Fibroblast of lung (primary cell): Measurements from ENCODE around the gene THEM4. TPM values are rescaled to one million over a fixed set of nuclear protein-coding genes. Genes with fewer than 3 reads are reported as not detected.
"Not testable (repeated sequence)": the region's sequence is repeated elsewhere in the genome, so short reads cannot be mapped to it uniquely, and the experiment has no call there.

Source experiments
- DNase-seq, 2 donors: peaks; one replicate each; pipeline versions ENCODE4 v3.0.0 to v3.0.0-alpha.2; 2010; ENCODE audit warnings: low read depth in 2 of 2
- H2AFZ ChIP-seq: 2 replicates; pipeline ENCODE4 v1.5.1; 2012; ENCODE audit warnings: low read length, control low read depth, inconsistent platforms
- H3K27ac ChIP-seq: 2 replicates; pipeline ENCODE4 v1.5.1; 2011; ENCODE audit warnings: low read length, control low read depth; ENCODE audit not compliant: insufficient read depth
- H3K27me3 ChIP-seq: 2 replicates; pipeline ENCODE4 v1.5.1; 2011; ENCODE audit warnings: mild to moderate bottlenecking, low read length; ENCODE audit not compliant: control insufficient read depth, insufficient read depth
- H3K36me3 ChIP-seq: 2 replicates; pipeline ENCODE4 v1.5.1; 2011; ENCODE audit warnings: low read length; ENCODE audit not compliant: control insufficient read depth, insufficient read depth
- H3K4me1 ChIP-seq: 2 replicates; pipeline ENCODE4 v1.5.1; 2011; ENCODE audit warnings: low read length; ENCODE audit not compliant: control insufficient read depth, insufficient read depth; ENCODE audit errors: extremely low read depth
- H3K4me2 ChIP-seq: 2 replicates; pipeline ENCODE4 v1.5.1; 2011; ENCODE audit warnings: low read length, control low read depth; ENCODE audit not compliant: insufficient read depth; ENCODE audit errors: extremely low read depth
- H3K4me3 ChIP-seq, 4 experiments: fragments of 200-600 bp in 1 of 4; sonication (generic) in 1 of 4; replicated peaks in 1 of 4; 2 replicates each; pipeline ENCODE4 v1.5.1; 2011 to 2016; ENCODE audit warnings: low read length in 4 of 4, low read depth in 3 of 4, mild to moderate bottlenecking in 3 of 4, control low read depth in 2 of 4, inconsistent platforms in 1 of 4, mixed read lengths in 1 of 4; ENCODE audit not compliant: insufficient read depth in 1 of 4; ENCODE audit errors: control extremely low read depth in 1 of 4
- H3K79me2 ChIP-seq: 2 replicates; pipeline ENCODE4 v1.5.1; 2012; ENCODE audit warnings: mild to moderate bottlenecking, low read length, inconsistent platforms; ENCODE audit not compliant: control insufficient read depth, insufficient read depth
- H3K9ac ChIP-seq: 2 replicates; pipeline ENCODE4 v1.5.1; 2011; ENCODE audit warnings: mild to moderate bottlenecking, low read length, control low read depth; ENCODE audit not compliant: insufficient read depth
- H3K9me3 ChIP-seq: 2 replicates; pipeline ENCODE4 v1.5.1; 2012; ENCODE audit warnings: low read depth, low read length; ENCODE audit not compliant: control insufficient read depth, insufficient read depth
- H4K20me1 ChIP-seq: 2 replicates; pipeline ENCODE4 v1.5.1; 2011; ENCODE audit warnings: low read length; ENCODE audit not compliant: control insufficient read depth, insufficient read depth; ENCODE audit errors: extremely low read depth
- CTCF ChIP-seq, 2 donors: IDR thresholded peaks in 1 of 2; conservative IDR thresholded peaks in 1 of 2; 1 replicate in 1 of 2; 2 replicates in 1 of 2; pipeline ENCODE4 v1.5.1; 2011 to 2012; ENCODE audit warnings: low read length in 2 of 2, control low read depth in 1 of 2, inconsistent platforms in 1 of 2, low read depth in 1 of 2, mild to moderate bottlenecking in 1 of 2
- EZH2 ChIP-seq: IDR thresholded peaks from 2 replicates; pipeline ENCODE4 v1.5.1; 2012; ENCODE audit warnings: low read length, control low read depth, mild to moderate bottlenecking; ENCODE audit errors: missing control alignments
- polyA plus RNA-seq, 2 donors: library from polyadenylated mRNA; depleted of rRNA in 1 of 2; stranded (reverse) in 1 of 2; unstranded in 1 of 2; fragments of >200 nt; gene quantifications; 2 replicates each; pipeline ENCODE4 v1.2.1, GENCODE V29; 2011 to 2012; ENCODE audit warnings: missing spikeins in 1 of 2
- total RNA-seq: library from RNA; depleted of rRNA; stranded (reverse); fragments of >200 nt; gene quantifications from 2 replicates; pipeline ENCODE4 v1.2.1, GENCODE V29; 2014

THEM4 gene
- total and polyA plus RNA-seq, 2 donors (not counting 1 experiment from before 2014, with no cell fraction given) = 6.4 to 18.7 TPM

GRCh38 chr1:151902858-151903257 lies 6.5 kb downstream of the THEM4 start:
- no peak overlapping the region for H3K9ac ChIP-seq
- no peak for TF ChIP-seq EZH2
- no peak for TF ChIP-seq CTCF (conservative IDR thresholded peaks at IDR 0.05 in 1 of 2, IDR thresholded peaks at IDR 0.05 in 1 of 2; ENCODE audit: low read depth in 1 of 2, low read length in 2 of 2)
- H3K27me3 ChIP-seq = no peaks in the 10 kb centered on the region
- H3K4me2 ChIP-seq = no peak overlapping the region
- H3K27ac ChIP-seq = no peak overlapping the region
- no peak overlapping the region for H2AFZ ChIP-seq
- no peak for DNase-seq
- H3K4me1 ChIP-seq = no peaks in the 10 kb centered on the region
- no peaks in the 10 kb centered on the region for H3K79me2 ChIP-seq
- no peak overlapping the region for H3K4me3 ChIP-seq
- H3K9me3 ChIP-seq = no peaks in the 10 kb centered on the region
- no peaks in the 10 kb centered on the region for H3K36me3 ChIP-seq
- H4K20me1 ChIP-seq = no peaks in the 10 kb centered on the region

GRCh38 chr1:151900804-151901203 lies 8.5 kb downstream of the THEM4 start:
- not testable (repeated sequence) for H3K27me3 ChIP-seq, H3K9ac ChIP-seq, H3K9me3 ChIP-seq, H3K27ac ChIP-seq, H3K4me3 ChIP-seq, H3K4me2 ChIP-seq, H4K20me1 ChIP-seq, H3K79me2 ChIP-seq, H3K36me3 ChIP-seq, H2AFZ ChIP-seq, H3K4me1 ChIP-seq, DNase-seq

GRCh38 chr1:151898519-151898991 lies 10.8 kb downstream of the THEM4 start:
- H3K27ac ChIP-seq = no peak overlapping the region
- no peak overlapping the region for H3K4me3 ChIP-seq
- H4K20me1 ChIP-seq = no peaks in the 10 kb centered on the region
- H3K9ac ChIP-seq = no peak overlapping the region
- H3K36me3 ChIP-seq = no peaks in the 10 kb centered on the region
- no peaks in the 10 kb centered on the region for H3K79me2 ChIP-seq
- H3K4me2 ChIP-seq = no peak overlapping the region
- no peaks in the 10 kb centered on the region for H3K9me3 ChIP-seq
- H2AFZ ChIP-seq = no peak overlapping the region
- no peaks in the 10 kb centered on the region for H3K4me1 ChIP-seq
- no peaks in the 10 kb centered on the region for H3K27me3 ChIP-seq
- no peak for TF ChIP-seq CTCF (conservative IDR thresholded peaks at IDR 0.05 in 1 of 2, IDR thresholded peaks at IDR 0.05 in 1 of 2; ENCODE audit: low read depth in 1 of 2, low read length in 2 of 2)
- no peak for TF ChIP-seq EZH2
- DNase-seq = no peak
